Measurements from ENCODE around the gene POU5F1.
"Not testable (repeated sequence)": the region's sequence is repeated elsewhere in the genome, so short reads cannot be mapped to it uniquely, and the experiment has no call there.

The POU5F1 gene

DNA sequence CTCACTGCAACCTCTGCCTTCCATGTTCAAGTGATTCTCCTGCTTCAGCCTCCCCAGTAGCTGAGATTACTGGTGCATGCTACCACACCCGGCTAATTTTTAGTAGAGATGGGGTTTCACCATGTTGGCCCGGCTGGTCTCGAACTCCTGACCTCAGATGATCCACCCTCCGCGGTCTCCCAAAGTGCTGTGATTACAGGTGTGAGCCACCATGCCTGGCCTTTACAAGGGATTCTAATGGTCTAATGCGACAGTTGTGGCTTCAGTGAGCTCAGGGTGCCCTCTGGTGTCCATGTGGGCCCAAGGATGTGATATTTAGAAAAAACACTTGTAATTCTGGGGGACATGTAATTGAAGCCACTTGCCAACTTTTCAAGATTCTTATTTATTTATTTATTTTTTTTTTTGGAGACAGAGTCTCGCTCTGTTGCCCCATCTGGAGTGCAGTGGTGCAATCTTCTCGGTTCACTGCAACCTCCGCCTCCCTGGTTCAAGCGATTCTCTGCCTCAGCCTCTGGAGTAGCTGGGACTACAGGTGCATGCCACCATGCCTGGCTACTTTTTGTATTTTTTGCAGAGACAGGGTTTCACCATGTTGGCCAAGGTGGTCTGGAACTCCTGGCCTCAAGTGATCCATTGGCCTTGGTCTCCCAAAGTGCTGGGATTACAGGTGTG lies 22.1 kb upstream of the POU5F1 start:
- in situ Hi-C loops (cut with MboI; ENCODE audit: low sequenced_read_pairs) = loop anchor here (10.0 kb wide), 1 partner anchor 172 kb away; no protein-coding TSS in a partner anchor

DNA sequence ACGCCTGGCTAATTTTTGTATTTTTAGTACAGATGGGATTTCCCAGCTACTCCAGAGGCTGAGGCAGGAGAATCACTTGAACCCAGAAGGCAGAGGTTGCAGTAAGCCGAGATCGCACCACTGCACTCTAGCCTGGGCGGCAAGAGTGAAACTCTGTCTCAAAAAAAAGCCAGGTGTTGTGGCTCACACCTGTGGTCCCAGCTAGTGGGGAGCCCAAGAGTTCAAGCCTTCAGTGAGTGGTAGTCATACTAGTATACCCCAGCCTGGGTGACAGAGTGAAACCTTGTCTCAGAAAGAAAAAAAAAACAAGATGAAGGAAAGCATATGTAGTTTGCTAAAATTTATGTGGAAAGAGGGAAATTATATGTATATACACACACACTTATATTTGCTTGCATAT lies 20.0 kb upstream of the POU5F1 start:
- in situ Hi-C loops (cut with MboI; ENCODE audit: low sequenced_read_pairs) = loop anchor here (10.0 kb wide), 1 partner anchor 174 kb away; no protein-coding TSS in a partner anchor

DNA sequence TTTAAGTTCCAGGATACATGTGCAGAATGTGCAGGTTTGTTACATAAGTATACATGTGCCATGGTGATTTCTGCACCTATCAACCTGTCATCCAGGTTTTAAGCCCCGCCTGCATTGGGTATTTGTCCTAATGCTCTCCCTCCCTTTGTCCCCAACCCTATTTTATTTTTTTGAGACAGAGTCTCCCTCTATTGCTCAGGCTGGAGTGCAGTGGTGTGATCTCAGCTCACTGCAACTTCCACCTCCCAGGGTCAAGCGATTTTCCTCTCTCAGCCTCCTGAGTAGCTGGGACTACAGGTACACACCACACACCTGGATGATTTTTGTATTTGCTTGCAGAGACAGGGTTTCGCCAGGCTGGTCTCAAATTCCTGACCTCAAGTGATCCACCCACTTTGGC lies 18.7 kb upstream of the POU5F1 start:
- in situ Hi-C loops (cut with MboI; ENCODE audit: low sequenced_read_pairs) = not testable (repeated sequence)

DNA sequence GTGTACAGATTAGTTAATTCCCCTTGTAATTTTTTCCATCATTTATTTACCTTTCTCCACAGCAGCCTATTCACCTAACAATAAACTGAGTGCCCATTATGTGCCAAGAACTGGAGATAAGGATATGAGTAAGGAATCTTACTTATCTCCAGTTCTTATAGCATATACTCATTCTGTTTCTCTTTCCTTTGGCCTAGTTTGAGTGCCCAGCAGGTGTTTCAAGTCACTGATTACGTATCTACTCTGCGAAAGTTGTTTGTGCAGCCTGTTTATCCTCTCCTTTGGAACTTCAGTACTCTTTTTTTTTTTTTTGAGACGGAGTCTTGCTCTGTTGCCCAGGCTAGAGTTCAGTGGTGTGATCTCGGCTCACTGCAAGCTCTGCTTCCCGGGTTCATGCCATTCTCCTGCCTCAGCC lies 17.3 kb upstream of the POU5F1 start:
- in situ Hi-C loops (cut with MboI; ENCODE audit: low sequenced_read_pairs) = no loop called here

DNA sequence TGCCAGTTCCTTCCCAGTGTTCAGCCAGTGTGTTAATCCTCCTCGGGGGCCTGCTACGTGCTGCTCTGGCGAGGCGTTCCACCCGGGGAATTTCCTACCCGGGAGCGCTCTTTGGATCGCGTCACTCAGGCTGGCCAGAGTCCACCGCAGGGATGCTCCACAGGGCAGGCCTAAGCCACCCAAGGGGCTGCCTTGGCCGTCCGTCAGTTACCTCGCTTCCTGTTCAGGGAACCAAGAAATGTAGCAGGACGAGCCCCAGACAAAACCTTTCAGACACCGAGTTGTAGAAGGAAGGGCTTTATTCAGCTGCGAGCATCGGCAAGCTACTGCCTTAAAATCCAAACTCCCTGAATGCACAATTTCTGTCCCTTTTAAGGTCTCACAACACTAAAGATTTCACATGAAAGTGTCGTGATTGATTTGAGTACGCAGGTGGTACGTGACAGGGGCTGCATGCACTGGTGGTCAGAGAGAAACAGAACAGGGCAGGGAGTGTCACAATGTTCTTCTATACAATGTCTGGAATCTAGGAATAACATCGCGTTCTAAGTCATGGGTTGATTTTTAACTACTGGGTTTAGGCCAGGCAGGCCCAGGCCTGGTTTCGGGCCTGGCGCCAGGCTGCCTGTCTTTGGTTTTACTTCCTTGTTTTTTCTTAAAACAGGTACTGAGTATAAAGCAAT lies 15.7 kb upstream of the POU5F1 start:
- in situ Hi-C loops (cut with MboI; ENCODE audit: low sequenced_read_pairs) = no loop called here

DNA sequence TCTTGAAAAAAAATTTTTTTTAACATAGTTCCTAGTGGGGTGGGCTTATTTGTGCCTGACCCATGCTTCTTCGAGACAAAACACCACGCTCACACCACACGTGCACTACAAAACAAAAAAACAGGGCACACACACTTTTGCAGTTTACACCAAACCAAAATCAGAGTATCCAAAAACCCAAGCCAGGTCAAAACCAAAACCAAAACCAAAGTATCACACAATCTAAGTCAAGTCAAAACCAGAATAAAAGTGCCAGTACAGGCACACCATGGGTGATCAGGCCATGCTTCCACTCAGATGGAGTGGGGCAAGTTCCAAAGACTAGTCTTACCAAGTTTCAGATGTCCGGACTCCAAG lies 15.2 kb upstream of the POU5F1 start:
- in situ Hi-C loops (cut with MboI; ENCODE audit: low sequenced_read_pairs) = not testable (repeated sequence)

DNA sequence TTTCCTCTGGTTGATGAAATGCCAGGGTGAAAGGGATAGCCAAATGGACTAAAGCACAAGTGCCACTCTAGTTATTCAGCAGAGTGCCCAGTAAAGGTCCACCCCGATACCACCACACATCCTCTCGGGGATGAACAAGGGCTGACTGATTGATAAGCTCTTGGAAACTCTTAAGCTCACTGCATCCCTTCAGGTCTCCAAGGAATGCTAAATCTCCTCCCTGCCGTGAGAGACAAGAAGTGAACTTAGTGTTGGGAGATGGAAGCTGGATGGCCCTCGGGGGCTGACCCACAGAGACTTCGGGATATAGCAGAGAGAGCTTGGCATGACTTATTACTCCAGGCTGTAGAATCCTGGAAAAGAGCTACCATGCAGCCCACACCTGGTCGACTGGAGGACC lies 13.4 kb upstream of the POU5F1 start:
- in situ Hi-C loops (cut with MboI; ENCODE audit: low sequenced_read_pairs) = not testable (repeated sequence)

DNA sequence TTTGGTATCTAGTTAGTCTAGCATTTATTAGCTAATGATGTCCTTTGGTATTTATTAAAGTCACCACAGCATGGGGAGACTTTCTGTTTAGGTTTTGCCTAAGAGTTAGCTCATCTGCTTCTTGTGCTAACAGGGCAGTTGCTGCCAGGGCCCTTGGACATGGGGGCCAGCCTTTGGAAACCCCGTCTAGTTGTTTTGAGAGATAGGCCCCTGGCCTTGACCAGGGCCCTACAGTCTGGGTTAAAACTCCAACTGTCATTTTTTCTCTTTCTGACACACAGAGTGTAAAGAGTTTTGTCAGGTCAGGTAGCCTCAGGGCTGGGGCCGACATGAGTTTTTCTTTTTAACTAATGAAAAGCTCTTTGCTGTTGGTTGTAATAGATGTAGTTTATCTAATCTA lies 12.8 kb upstream of the POU5F1 start:
- in situ Hi-C loops (cut with MboI; ENCODE audit: low sequenced_read_pairs) = not testable (repeated sequence)

DNA sequence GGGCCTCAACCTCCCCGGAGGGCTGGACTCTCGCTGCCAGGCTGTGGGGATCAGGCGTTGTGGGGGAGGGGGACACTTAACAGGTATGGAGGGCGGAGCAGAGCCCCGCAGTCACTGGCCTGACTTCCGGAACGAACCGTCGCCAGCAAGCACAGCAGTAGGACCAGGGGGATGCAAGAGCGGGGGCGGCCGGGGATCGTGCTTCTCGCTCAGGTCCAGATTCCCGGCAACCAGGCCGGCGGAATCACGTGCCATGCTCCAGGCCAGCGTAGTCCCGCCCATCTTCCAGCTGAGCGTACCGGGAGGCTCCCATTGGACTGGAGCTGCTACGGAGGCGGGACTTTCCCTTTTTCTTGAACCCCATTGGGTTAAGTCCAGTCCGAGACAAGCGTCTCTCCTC lies 10.0 kb upstream of the POU5F1 start:
- in situ Hi-C loops (cut with MboI; ENCODE audit: low sequenced_read_pairs) = no loop called here

DNA sequence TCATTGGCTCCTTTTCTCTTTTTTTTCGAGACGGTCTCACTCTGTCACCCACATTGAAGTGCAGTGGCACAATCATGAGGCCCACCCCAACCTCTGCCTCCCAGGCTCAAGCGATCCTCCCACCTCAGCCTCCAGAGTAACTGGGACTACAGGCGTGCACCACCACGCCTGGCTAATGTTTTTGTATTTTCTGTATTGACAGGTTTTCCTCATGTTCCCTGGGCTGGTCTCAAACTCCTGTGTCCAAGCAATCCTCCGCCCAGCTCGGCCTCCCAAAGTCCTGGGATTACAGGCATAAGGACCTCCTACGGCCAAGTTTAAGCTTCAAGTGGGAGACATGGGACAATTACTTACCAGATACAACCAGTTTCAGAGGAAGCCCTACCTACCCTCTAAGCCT lies 9.4 kb upstream of the POU5F1 start:
- in situ Hi-C loops (cut with MboI; ENCODE audit: low sequenced_read_pairs) = no loop called here

DNA sequence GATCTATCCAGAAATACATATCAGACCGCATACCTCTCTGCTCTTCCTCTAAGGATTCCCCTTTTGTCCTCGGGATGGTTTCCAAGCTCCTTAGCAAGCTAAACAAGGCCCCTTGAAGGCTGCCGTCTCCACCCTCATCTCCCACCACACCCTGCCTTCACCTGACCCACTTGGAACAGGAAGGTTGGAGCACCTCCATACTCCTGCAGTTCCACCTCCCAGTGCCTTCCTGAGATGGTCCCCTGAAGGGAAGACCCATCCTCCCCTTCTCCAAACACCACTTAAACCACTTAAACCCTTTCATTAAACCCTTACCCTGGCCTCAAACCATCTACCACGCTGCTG lies 8.5 kb upstream of the POU5F1 start:
- in situ Hi-C loops (cut with MboI; ENCODE audit: low sequenced_read_pairs) = no loop called here

DNA sequence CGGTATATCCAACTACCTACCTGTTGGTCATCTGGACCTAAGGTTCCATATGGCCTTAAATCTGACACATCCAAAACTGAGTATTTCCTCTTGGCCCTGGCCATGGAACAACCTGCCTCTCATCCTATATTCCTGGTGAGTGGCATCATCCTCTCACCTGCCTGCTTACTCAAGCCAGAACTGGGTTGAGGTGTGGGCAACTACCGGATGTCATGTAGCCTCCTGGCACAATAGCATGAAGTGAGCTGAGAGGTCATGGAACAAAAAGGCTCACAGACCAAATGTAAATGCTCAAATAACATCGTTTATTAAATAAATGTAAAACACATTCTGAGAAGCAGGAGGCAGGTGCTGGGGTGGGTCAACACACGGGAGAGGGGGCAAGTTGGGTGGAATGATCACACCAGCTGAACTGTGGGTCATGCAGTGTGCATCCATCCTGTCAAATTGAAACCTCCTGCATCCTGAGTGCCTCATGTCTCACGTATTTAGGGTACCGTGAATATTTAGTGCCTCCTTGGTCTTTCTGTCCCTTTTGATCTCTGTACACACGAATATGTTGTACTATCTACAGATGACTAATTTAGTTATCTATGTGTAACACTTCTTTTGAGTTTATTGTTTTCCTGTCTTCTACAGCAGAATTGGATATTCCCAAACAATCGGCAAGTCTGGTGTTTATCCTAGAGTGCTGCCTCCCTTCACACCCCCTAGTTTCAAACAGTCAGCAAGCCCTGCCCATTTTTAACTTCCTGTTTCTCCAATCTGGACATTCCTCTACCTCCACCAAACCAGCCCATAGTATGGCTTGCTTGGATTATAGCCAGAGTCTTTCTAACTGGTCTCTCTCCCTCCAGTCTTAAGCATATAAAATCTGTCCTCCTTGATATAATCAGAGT lies 7.9 kb upstream of the POU5F1 start:
- in situ Hi-C loops (cut with MboI; ENCODE audit: low sequenced_read_pairs) = no loop called here

DNA sequence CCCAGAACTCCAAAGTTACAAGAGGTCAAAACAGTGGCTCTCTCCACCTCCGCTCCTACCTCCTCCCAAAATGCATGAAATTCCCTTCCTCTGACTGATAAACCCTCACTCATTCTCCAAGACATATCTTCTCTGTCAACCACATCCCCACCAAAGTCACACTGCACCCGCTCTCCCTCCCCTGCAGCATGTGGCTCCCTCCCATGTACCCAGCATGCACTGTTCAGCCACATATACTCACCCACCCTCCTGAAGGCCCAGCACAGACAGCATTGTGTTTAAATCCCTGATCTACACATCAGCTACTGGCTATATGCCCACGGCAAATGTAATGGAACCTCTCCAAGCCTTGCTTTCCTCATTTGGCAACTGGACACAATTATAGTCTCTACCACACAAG lies 5.5 kb upstream of the POU5F1 start:
- in situ Hi-C loops (cut with MboI; ENCODE audit: low sequenced_read_pairs) = no loop called here

DNA sequence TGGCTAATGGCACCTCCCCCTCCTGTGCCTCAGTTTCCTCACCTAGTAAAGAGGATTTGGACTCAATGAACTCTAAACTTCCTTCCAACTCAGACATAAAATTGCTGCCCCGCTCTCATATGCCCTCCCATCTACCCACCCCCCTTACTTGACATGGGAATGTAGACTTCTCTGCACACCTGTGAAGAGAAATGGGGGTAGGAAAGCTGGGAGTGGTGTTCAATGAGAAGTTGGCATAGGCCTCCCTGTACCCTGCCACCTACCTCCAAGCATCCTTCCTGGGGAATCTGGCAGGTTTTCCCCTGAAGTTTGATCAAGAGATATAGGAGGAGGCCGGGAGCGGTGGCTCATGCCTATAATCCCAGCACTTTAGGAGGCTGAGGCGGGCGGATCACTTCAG lies 3.9 kb upstream of the POU5F1 start:
- in situ Hi-C loops (cut with MboI; ENCODE audit: low sequenced_read_pairs) = no loop called here

DNA sequence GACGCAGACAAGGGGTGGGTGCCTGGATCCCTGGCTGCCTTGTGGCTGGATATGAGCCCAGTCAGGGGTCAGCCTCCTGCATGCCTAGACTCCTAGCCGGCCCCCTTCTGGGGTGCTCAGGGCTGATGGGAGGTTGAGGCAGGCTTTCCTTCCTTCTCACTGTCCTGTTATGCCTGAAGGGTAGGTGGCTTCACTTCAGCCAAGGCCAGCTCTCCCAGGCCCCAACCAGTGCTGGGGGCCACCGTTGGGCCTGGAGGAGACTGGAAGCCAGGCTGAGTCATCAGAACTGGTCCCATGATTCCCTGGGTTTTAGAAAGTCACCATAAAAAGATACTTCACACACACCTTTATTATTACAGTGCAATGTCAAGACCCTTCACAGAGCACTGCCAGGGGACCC lies 2.9 kb upstream of the POU5F1 start:
- in situ Hi-C loops (cut with MboI; ENCODE audit: low sequenced_read_pairs) = no loop called here

DNA sequence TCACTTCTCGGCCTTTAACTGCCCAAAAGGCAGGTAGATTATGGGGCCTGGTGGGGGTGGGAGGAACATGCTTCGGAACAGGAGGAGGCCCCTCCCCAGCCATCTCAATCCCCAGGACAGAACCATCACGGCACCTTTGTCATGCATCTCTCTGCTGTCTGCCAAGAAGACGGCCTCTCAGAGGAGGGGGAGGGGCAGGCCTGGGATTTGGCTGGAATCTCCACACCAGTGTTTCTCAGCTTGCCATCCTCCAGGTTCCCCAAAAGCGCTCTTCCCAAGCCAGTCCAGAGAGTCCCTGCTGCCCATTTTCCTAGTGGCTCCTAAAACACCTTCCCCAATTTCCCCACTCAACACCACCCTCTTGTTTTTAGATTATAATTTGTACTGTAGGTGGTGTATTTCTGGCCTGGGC lies 2.5 kb upstream of the POU5F1 start:
- in situ Hi-C loops (cut with MboI; ENCODE audit: low sequenced_read_pairs) = no loop called here

DNA sequence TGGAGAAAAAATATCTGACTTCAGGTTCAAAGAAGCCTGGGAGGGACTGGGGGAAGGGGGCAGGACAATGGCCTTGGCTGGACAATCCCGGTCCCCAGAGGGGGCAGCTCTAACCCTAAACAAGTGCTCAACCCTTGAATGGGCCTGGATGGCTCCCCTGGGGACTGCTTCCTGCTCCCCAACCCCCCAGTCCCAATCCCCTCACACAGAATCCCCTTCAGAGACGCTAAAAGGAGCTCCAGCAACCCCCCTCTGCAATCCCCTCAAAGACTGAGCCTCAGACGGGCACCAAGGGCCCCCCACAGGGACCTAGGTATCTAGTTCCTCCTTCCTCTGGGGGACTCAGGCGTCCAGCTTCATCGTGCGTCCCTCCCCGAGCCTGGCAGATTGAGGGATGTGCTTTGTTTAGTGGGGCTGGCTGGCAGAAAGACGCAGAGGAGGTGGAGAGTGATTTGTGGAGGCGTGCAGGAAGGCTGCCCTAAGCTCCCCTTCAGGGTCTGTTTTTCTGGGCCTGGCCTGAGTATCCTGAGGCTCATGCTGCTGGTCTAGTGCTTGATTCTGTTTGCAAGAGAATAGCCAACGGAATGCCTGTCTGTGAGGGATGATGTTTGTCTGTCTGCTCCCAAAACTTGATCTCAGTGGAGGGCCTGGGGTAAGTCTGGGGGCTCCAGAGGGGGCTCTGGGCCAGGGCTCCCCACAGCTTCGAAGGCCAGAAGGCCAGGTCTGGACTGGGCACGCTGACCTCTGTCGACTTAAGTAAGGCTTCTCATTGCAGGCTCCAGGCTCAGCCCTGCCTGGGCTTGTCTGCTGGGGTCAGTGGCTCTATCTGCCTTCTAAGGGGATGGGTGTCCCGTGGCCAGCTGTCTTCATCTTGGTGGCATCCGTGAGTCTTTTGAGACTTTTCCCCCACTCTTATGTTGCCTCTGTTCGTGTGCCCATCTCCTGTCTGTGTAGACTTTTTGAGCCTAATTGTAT lies 1.7 kb upstream of the POU5F1 start:
- in situ Hi-C loops (cut with MboI; ENCODE audit: low sequenced_read_pairs) = no loop called here

DNA sequence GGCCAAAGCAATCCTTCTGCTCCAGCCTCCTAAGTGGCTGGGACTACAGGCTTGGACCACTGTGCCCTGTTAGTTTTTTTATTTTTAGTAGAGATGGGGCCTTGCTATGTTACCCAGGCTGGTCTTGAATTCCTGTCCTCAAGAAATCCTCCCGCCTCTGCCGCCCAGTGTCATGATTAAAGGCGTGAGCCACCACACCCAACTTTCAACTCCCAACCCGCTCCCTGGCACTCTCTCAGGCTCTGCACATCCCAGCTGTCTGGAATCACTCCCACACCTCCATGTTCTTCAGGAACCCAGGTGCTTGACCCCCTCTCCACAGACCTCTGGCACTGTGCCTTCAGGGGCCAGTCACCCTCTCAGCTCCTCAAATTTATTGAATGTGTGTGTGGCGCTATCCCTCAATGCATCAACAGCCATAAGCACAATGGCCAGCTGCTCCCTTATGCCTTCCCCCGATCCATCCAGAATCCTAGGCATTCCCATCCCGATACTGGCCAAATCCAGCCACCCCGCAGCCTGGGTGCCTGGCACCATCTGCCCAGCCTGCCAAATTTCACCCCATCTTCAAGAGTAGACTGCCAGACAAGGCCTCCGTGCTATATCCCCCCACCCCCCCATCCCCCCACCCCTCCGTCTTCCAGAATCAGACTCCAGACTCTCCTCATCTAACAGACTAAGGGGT lies 647 bp upstream of the POU5F1 start:
- in situ Hi-C loops (cut with MboI; ENCODE audit: low sequenced_read_pairs) = no loop called here

DNA sequence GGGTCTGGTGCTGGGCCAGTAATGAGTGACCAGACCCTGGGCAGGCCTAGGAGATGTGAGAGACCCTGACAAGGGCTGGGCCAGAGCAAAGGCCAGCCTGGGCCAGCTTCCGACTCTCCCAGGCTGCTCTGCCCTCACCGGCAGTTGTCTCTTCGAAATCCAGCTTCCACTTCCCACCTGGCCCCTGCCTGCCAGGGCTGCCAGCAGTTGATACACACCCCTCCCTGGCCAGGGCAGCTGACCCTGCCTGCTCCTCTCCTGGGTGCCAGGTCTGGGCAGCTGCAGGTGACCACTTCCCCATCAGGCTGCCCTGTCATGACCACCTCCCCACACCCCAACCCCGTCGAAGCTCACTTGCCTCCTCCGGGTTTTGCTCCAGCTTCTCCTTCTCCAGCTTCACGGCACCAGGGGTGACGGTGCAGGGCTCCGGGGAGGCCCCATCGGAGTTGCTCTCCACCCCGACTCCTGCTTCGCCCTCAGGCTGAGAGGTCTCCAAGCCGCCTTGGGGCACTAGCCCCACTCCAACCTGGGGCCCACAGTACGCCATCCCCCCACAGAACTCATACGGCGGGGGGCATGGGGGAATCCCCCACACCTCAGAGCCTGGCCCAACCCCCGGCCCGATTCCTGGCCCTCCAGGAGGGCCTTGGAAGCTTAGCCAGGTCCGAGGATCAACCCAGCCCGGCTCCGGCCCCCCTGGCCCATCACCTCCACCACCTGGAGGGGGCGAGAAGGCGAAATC lies 453 bp downstream of the POU5F1 start:
- in situ Hi-C loops (cut with MboI; ENCODE audit: low sequenced_read_pairs) = not testable (repeated sequence)
